HG03354 (cell line): ENCODE results near the gene ZBTB16.

ENCODE experiments used
- ATAC-seq: cut with Tn5 transposase; IDR thresholded peaks from one replicate; pipeline ENCODE4 v1.9.1; 2021; ENCODE audit warnings: mild to moderate bottlenecking; ENCODE audit not compliant: unreplicated experiment, poor library complexity, severe bottlenecking

The ZBTB16 gene

GRCh38 chr11:114280696-114281095, 221.2 kb downstream of the ZBTB16 start:
- ATAC-seq = no peak

GRCh38 chr11:114281388-114281956, 222.0 kb downstream of the ZBTB16 start:
- ATAC-seq = no peak

- ATAC-seq = no peak
These were observed 223.0 kb downstream of the ZBTB16 start for GRCh38 chr11:114282488-114282887.

GRCh38 chr11:114283422-114283821, 223.9 kb downstream of the ZBTB16 start:
- ATAC-seq = no peak

GRCh38 chr11:114284021-114284420, 224.5 kb downstream of the ZBTB16 start:
- ATAC-seq = no peak

GRCh38 chr11:114284914-114285313, 225.4 kb downstream of the ZBTB16 start:
- no peak for ATAC-seq

- no peak for ATAC-seq
These were observed 226.1 kb downstream of the ZBTB16 start for GRCh38 chr11:114285599-114285998.

GRCh38 chr11:114286229-114286628, 226.7 kb downstream of the ZBTB16 start:
- ATAC-seq = no peak

- ATAC-seq = no peak
These were observed 227.6 kb downstream of the ZBTB16 start for GRCh38 chr11:114287154-114287553.

GRCh38 chr11:114288136-114288535, 228.6 kb downstream of the ZBTB16 start:
- ATAC-seq = no peak

- ATAC-seq = no peak
These were observed 230.3 kb downstream of the ZBTB16 start for GRCh38 chr11:114289779-114290178.

- no peak for ATAC-seq
These were observed 231.2 kb downstream of the ZBTB16 start for GRCh38 chr11:114290503-114291235.

- no peak for ATAC-seq
These were observed 231.9 kb downstream of the ZBTB16 start for GRCh38 chr11:114291381-114291780.

GRCh38 chr11:114291842-114292680, 232.6 kb downstream of the ZBTB16 start:
- no peak for ATAC-seq

GRCh38 chr11:114293201-114293711, 233.7 kb downstream of the ZBTB16 start:
- ATAC-seq = no peak

- ATAC-seq = no peak
These were observed 236.4 kb downstream of the ZBTB16 start, which contains the start of gene NNMT for GRCh38 chr11:114295676-114296604. Gene NNMT, plus strand, starts transcription at chr11:114296399. Its CDS starts 158 bp downstream, at chr11:114296557.

- ATAC-seq = no peak
These were observed 237.3 kb downstream of the ZBTB16 start for GRCh38 chr11:114296605-114297372.

- ATAC-seq = no peak
These were observed 238.5 kb downstream of the ZBTB16 start for GRCh38 chr11:114297806-114298709.
